HS-27A (cell line): ENCODE results near the gene HUWE1.
A peak's percentile ranks its signal among the peaks of the same experiment; 100 is the strongest.

Source experiments
- DNase-seq: peaks from one replicate; pipeline ENCODE4 v3.0.0-alpha.2; 2012; ENCODE audit warnings: low read depth, missing footprints

The HUWE1 gene

GRCh38 chrX:53688300-53688699, 1.8 kb upstream of the HUWE1 start:
- no peak for DNase-seq

GRCh38 chrX:53685711-53686110, 808 bp downstream of the HUWE1 start:
- DNase-seq = no peak

- DNase-seq = no peak
Measured at GRCh38 chrX:53684415-53685192, 1.9 kb downstream of the HUWE1 start.

GRCh38 chrX:53683556-53684414, 2.7 kb downstream of the HUWE1 start:
- DNase-seq = peak; percentile 90

GRCh38 chrX:53682885-53683555, 3.5 kb downstream of the HUWE1 start:
- DNase-seq = no peak

GRCh38 chrX:53681661-53682060, 4.9 kb downstream of the HUWE1 start:
- DNase-seq = no peak

- no peak for DNase-seq
Measured at GRCh38 chrX:53678667-53679066, 7.9 kb downstream of the HUWE1 start.

- DNase-seq = no peak
Measured at GRCh38 chrX:53677286-53677685, 9.2 kb downstream of the HUWE1 start.

- DNase-seq = no peak
Measured at GRCh38 chrX:53674581-53674980, 11.9 kb downstream of the HUWE1 start.

- DNase-seq = no peak
Measured at GRCh38 chrX:53669258-53669657, 17.3 kb downstream of the HUWE1 start.

- DNase-seq = no peak
Measured at GRCh38 chrX:53666171-53666570, 20.3 kb downstream of the HUWE1 start.

- no peak for DNase-seq
Measured at GRCh38 chrX:53660004-53660403, 26.5 kb downstream of the HUWE1 start.

- DNase-seq = no peak
Measured at GRCh38 chrX:53659039-53659438, 27.5 kb downstream of the HUWE1 start.

GRCh38 chrX:53656845-53657244, 29.7 kb downstream of the HUWE1 start:
- DNase-seq = no peak

GRCh38 chrX:53654376-53654775, 32.1 kb downstream of the HUWE1 start:
- DNase-seq = no peak

GRCh38 chrX:53644751-53645150, 41.8 kb downstream of the HUWE1 start:
- DNase-seq = no peak

GRCh38 chrX:53642337-53642736, 44.2 kb downstream of the HUWE1 start:
- no peak for DNase-seq

- DNase-seq = no peak
Measured at GRCh38 chrX:53639257-53639656, 47.3 kb downstream of the HUWE1 start.

GRCh38 chrX:53637479-53637878, 49.0 kb downstream of the HUWE1 start:
- DNase-seq = no peak

- no peak for DNase-seq
Measured at GRCh38 chrX:53631156-53631555, 55.4 kb downstream of the HUWE1 start.

- no peak for DNase-seq
Measured at GRCh38 chrX:53630261-53630660, 56.3 kb downstream of the HUWE1 start.

GRCh38 chrX:53622431-53622830, 64.1 kb downstream of the HUWE1 start:
- no peak for DNase-seq
